ENCODE measurements around the gene YDJC. TPM values are rescaled to one million over a fixed set of nuclear protein-coding genes. Genes with fewer than 3 reads are reported as not detected.

The YDJC gene
- total and polyA plus RNA-seq, 9 of the 15 experiments (the other 6 are each of a cell fraction or from before 2014, with no cell fraction given) = 13.5 to 871 (median 164) TPM

GRCh38 chr22:21632931-21633330 lies 3.1 kb upstream of the YDJC start:
- no peak for DNase-seq (ENCODE audit: extremely low read depth in 1 of 4, low spot score in 3 of 4)
- intact Hi-C loops (cut with micrococcal nuclease) (loop anchor here (1.0 to 10.0 kb wide), 3 partner anchors 8 to 922 kb away; partner anchors contain the start of gene PRAME), in situ Hi-C loops (cut with MboI) (loop anchor here (25.0 kb wide), 1 partner anchor 496 kb away; no protein-coding TSS in a partner anchor)
- FAIRE-seq = no peak
- Histone ChIP-seq H3K4me1 (replicated peaks in 1 of 2; ENCODE audit: control insufficient read depth in 2 of 2, insufficient read depth in 2 of 2, low read length in 2 of 2) (peaks cover 35 to 82% of the 10 kb centered on the region in 2 experiments), H3K79me2 (ENCODE audit: control insufficient read depth, insufficient read depth, low read length) (peaks cover 29% of the 10 kb centered on the region), H3K4me3 (peak overlapping the region; percentile 8), H3K36me3 (ENCODE audit: control insufficient read depth, insufficient read depth, low read length) (peaks cover 16% of the 10 kb centered on the region), H3K9me3 (replicated peaks; ENCODE audit: control insufficient read depth, insufficient read depth, low read depth, low read length) (no peaks in the 10 kb centered on the region), H4K20me1 (replicated peaks; ENCODE audit: control insufficient read depth, insufficient read depth, low read length) (no peaks in the 10 kb centered on the region), H3K9ac (ENCODE audit: insufficient read depth in 1 of 2, low read depth in 2 of 2, low read length in 2 of 2) (peak overlapping the region; percentile 31 to 79), H3K27ac (ENCODE audit: extremely low read depth, low read depth, low read length) (peak overlapping the region; percentile 10), H3K9me1 (ENCODE audit: control insufficient read depth, insufficient read depth, low read length) (peaks cover 9% of the 10 kb centered on the region), H3K4me2 (ENCODE audit: insufficient read depth, low read length) (peak overlapping the region; percentile 77), H3K27me3 (ENCODE audit: control insufficient read depth in 2 of 2, insufficient read depth in 2 of 2, low read length in 2 of 2) (no peaks in the 10 kb centered on the region), H2AFZ (ENCODE audit: low read depth, low read length) (peak overlapping the region; percentile 88)
- CTCF ChIA-PET (ENCODE audit: low intra/inter-chr PET ratio) = interaction anchor here (0.6 to 5.9 kb wide), 3 partner anchors 10 to 453 kb away, joined by 3 to 99 read pairs (median 3); partner anchors contain the start of gene SDF2L1
- POLR2A ChIA-PET = interaction anchor here (0.6 to 76.8 kb wide), 13 partner anchors 13 to 1251 kb away, joined by 3 to 4622 read pairs (median 5); partner anchors contain the start of genes CCDC116, PPIL2, SDF2L1 and YDJC
- WGBS (ENCODE audit: insufficient coverage, low coverage, missing lambda C conversion rate) = 67% methylated on average over 18 of the region's 18 CpGs
- ATAC-seq = no peak
- BruUV-seq (replicated peaks) = TSS peak; percentile 45
- TF ChIP-seq RFX5 (IDR thresholded peaks at IDR 0.05; ENCODE audit: low read depth, low read length) (0 out of 2 replicates have a peak, but pooled peaks have one; percentile 3), GTF2F1 (IDR thresholded peaks at IDR 0.05; ENCODE audit: low read depth, low read length) (0 out of 2 replicates have a peak, but pooled peaks have one; percentile 0), CHD4 (IDR thresholded peaks at IDR 0.05; ENCODE audit: insufficient read depth, insufficient replicate concordance, low read depth, low read length, poor library complexity, severe bottlenecking) (no peak), MEIS2 (IDR thresholded peaks at IDR 0.05; ENCODE audit: partially characterized antibody) (no peak), HDAC3 (IDR thresholded peaks at IDR 0.05; ENCODE audit: borderline replicate concordance, partially characterized antibody) (no peak), CREB5 (CRISPR knock-in tag; IDR thresholded peaks at IDR 0.05) (no peak)

Measured in K562 (cell line).